GM12892 (cell line): ENCODE measurements around the gene GREB1L.

Experiments
- POLR2A ChIP-seq: IDR thresholded peaks from 2 replicates; pipeline ENCODE4 v1.6.1; 2011; ENCODE audit warnings: low read depth, low read length, control low read depth
- POLR2AphosphoS5 ChIP-seq: IDR thresholded peaks from 2 replicates; pipeline ENCODE4 v1.6.1; 2011; ENCODE audit warnings: low read depth, low read length, control low read depth

DNA sequence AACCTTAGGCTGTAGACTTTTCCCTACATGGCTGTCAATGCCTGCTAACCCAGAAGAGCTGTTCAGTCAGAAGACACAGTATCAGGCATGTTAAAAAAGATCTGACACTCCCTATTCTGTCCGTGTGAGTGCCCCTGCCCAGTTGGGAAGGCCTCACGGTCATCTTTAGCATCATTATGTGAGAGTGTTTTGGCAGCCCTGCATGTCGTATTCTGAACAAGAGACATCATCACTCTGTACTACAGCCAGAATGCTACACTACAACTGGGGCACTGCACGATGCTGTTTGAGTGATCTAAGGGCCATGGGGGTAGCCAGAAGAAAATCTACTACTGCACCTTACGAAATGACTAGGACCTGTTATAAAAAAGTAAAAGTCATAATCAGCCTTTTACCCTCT is 67.2 kb downstream of the GREB1L start:
- TF ChIP-seq POLR2A (no peak), POLR2AphosphoS5 (no peak)
